K562 (cell line): ENCODE data around the gene IL24. TPM values are rescaled to one million over a fixed set of nuclear protein-coding genes. Genes with fewer than 3 reads are reported as not detected.

Experiments used
- CEBPG ChIP-seq, 3 experiments: fragments of 200-800 bp in 1 of 3; sonication (Bioruptor generic) in 1 of 3; sonication (generic) in 1 of 3; formaldehyde crosslinking in 1 of 3; IDR thresholded peaks in 2 of 3; conservative IDR thresholded peaks in 1 of 3; 2 replicates each; pipeline versions ENCODE4 v1.6.1 to v1.8.0; 2016 to 2022; ENCODE audit warnings: missing compliant biosample characterization in 2 of 3, missing genetic modification characterization in 2 of 3, mild to moderate bottlenecking in 1 of 3, missing genetic modification reagents in 1 of 3
- HSF4 ChIP-seq: fragments of 250-450 bp; sonication (Bioruptor Pico); IDR thresholded peaks from 2 replicates; pipeline ENCODE4 v2.1.2; 2022; ENCODE audit warnings: mild to moderate bottlenecking, moderate library complexity, borderline replicate concordance
- MLLT1 ChIP-seq, 2 experiments: fragments of 450-650 bp; IDR thresholded peaks; 2 replicates each; pipeline ENCODE4 v1.6.1; 2016
- MNT ChIP-seq, 2 experiments: fragments of 450-650 bp; conservative IDR thresholded peaks; 2 replicates each; pipeline ENCODE4 v1.6.1; 2017; ENCODE audit warnings: mild to moderate bottlenecking in 2 of 2, moderate library complexity in 2 of 2
- REST ChIP-seq, 2 experiments: fragments of 450-650 bp; formaldehyde crosslinking in 1 of 2; IDR thresholded peaks; 2 replicates each; pipeline versions ENCODE4 v1.4.0 to v1.6.1; 2014 to 2020; ENCODE audit warnings: mild to moderate bottlenecking in 2 of 2, borderline replicate concordance in 1 of 2, low read depth in 1 of 2
- SPI1 ChIP-seq: IDR thresholded peaks from 2 replicates; pipeline ENCODE4 v1.6.1; 2011; ENCODE audit warnings: low read depth, low read length, control low read depth, borderline replicate concordance
- ZC3H8 ChIP-seq: fragments of 450-650 bp; IDR thresholded peaks from 2 replicates; pipeline ENCODE4 v1.6.1; 2017
- ZNF146 ChIP-seq: IDR thresholded peaks from one replicate; pipeline ENCODE4 v1.6.1; 2018; ENCODE audit warnings: missing compliant biosample characterization; ENCODE audit not compliant: unreplicated experiment
- ZNF41 ChIP-seq: fragments of 250-450 bp; sonication (Bioruptor Pico); conservative IDR thresholded peaks from 2 replicates; pipeline ENCODE4 v1.4.0; 2020; ENCODE audit warnings: mild to moderate bottlenecking
- ZNF511 ChIP-seq: sonication (generic); formaldehyde crosslinking; IDR thresholded peaks from 2 replicates; pipeline ENCODE4 v1.8.0; 2022; ENCODE audit warnings: mild to moderate bottlenecking, missing genetic modification reagents
- ZNF699 ChIP-seq: fragments of 250-450 bp; sonication (Bioruptor Pico); IDR thresholded peaks from 2 replicates; pipeline ENCODE4 v1.8.0; 2021; ENCODE audit warnings: mild to moderate bottlenecking, moderate library complexity; ENCODE audit not compliant: insufficient replicate concordance
- polyA plus RNA-seq, 8 experiments: library from polyadenylated mRNA; depleted of rRNA in 4 of 8; stranded (reverse) in 5 of 8; unstranded in 3 of 8; fragments of >200 nt; fragmentation: Nextera tagmentation in 2 of 8; fragmentation: Illumina TruSeq in 1 of 8; extraction: Ambion mirVana in 2 of 8; extraction: Trizol in 1 of 8; gene quantifications; 2 replicates each; pipeline versions ENCODE4 v1.2.1 to v1.2.3, GENCODE V29; 2011 to 2014; ENCODE audit warnings: inconsistent platforms in 1 of 8, missing spikeins in 1 of 8
- total RNA-seq, 7 experiments: library from RNA; depleted of rRNA in 6 of 7; stranded (reverse); fragments of >200 nt in 6 of 7; fragmentation: Illumina TruSeq in 2 of 7; extraction: Trizol in 2 of 7; gene quantifications; 2 replicates each; pipeline versions ENCODE4 v1.2.1 to v1.2.3, GENCODE V29; 2011 to 2021; ENCODE audit warnings: low replicate concordance in 1 of 7
- TF ChIP-seq, protein P1 (sequence below), 3 experiments: IDR thresholded peaks in 2 of 3; conservative IDR thresholded peaks in 1 of 3; 2 replicates each; pipeline ENCODE4 v1.5.1; 2011 to 2012; ENCODE audit warnings: low read length in 3 of 3, mild to moderate bottlenecking in 3 of 3, control low read depth in 2 of 3, improper control_type of control experiment in 1 of 3, inconsistent platforms in 1 of 3, low read depth in 1 of 3, mixed read lengths in 1 of 3, moderate library complexity in 1 of 3; ENCODE audit not compliant: insufficient read depth in 2 of 3

Gene IL24
- total and polyA plus RNA-seq, 9 of the 15 experiments (the other 6 are each of a cell fraction or from before 2014, with no cell fraction given): 0.04 to 0.19 TPM; not detected in 7

GRCh38 chr1:206925106-206925736 is 28.0 kb downstream of the IL24 start (continued):
- TF ChIP-seq HSF4 (CRISPR knock-in tag) (no peak), CEBPG (CRISPR knock-in tag; IDR thresholded peaks at IDR 0.05) (peak; percentile 54; the same call in 1 of the 2 replicates), CEBPG (tag; conservative IDR thresholded peaks at IDR 0.05 in 1 of 2, IDR thresholded peaks at IDR 0.05 in 1 of 2) (no peak), ZNF41 (CRISPR knock-in tag) (no peak), REST (IDR thresholded peaks at IDR 0.05; ENCODE audit: borderline replicate concordance) (peak; percentile 58; the same call in 1 of the 2 replicates), REST (CRISPR knock-in tag; IDR thresholded peaks at IDR 0.05; ENCODE audit: low read depth) (no peak), MLLT1 (IDR thresholded peaks at IDR 0.05) (no peak), ZC3H8 (no peak), SPI1 (no peak), ZNF146 (CRISPR knock-in tag) (no peak), ZNF511 (CRISPR knock-in tag) (no peak), MNT (conservative IDR thresholded peaks at IDR 0.05) (no peak), ZNF699 (CRISPR knock-in tag) (no peak)
- TF ChIP-seq, protein P1, sequence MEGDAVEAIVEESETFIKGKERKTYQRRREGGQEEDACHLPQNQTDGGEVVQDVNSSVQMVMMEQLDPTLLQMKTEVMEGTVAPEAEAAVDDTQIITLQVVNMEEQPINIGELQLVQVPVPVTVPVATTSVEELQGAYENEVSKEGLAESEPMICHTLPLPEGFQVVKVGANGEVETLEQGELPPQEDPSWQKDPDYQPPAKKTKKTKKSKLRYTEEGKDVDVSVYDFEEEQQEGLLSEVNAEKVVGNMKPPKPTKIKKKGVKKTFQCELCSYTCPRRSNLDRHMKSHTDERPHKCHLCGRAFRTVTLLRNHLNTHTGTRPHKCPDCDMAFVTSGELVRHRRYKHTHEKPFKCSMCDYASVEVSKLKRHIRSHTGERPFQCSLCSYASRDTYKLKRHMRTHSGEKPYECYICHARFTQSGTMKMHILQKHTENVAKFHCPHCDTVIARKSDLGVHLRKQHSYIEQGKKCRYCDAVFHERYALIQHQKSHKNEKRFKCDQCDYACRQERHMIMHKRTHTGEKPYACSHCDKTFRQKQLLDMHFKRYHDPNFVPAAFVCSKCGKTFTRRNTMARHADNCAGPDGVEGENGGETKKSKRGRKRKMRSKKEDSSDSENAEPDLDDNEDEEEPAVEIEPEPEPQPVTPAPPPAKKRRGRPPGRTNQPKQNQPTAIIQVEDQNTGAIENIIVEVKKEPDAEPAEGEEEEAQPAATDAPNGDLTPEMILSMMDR (IDR thresholded peaks at IDR 0.05 in 2 of 3, conservative IDR thresholded peaks at IDR 0.05 in 1 of 3; ENCODE audit: insufficient read depth in 2 of 3, low read depth in 1 of 3, low read length in 3 of 3): peak; percentile 39 to 61 (median 59); a peak in 5 of 6 replicates
